Common myeloid progenitor, CD34-positive (primary cell): ENCODE results near the gene MYCBP.
A peak's percentile ranks its signal among the peaks of the same experiment; 100 is the strongest.

Source experiments
- CTCF ChIA-PET: fragments of 350-600 bp; sonication (Branson Sonifier 250); formaldehyde crosslinking; loops from one replicate; lab custom pipeline; 2021; ENCODE audit warnings: antibody characterized with exemption; lab: Charles Lee
- POLR2A ChIA-PET: fragments of 350-600 bp; sonication (Branson Sonifier 250); formaldehyde crosslinking; loops from one replicate; lab custom pipeline; 2021; ENCODE audit warnings: antibody characterized with exemption; lab: Charles Lee
- DNase-seq, 3 donors: peaks; one replicate each; pipeline versions ENCODE4 v3.0.0 to v3.0.0-alpha.2; 2013
- H3K27ac ChIP-seq, 2 experiments: 1 replicate in 1 of 2; 2 replicates in 1 of 2; pipeline ENCODE4 v1.7.0; 2013; ENCODE audit warnings: inconsistent platforms in 2 of 2, low read length in 2 of 2, mild to moderate bottlenecking in 2 of 2, low read depth in 1 of 2, moderate library complexity in 1 of 2; ENCODE audit not compliant: severe bottlenecking in 2 of 2, insufficient read depth in 1 of 2, poor library complexity in 1 of 2
- H3K27me3 ChIP-seq, 5 experiments: replicated peaks in 2 of 5; 1 replicate in 3 of 5; 2 replicates in 2 of 5; pipeline versions ENCODE4 v1.6.1 to v1.7.0; 2013; ENCODE audit warnings: low read length in 4 of 5, mild to moderate bottlenecking in 2 of 5, moderate library complexity in 2 of 5, inconsistent platforms in 1 of 5; ENCODE audit not compliant: insufficient read depth in 5 of 5, control insufficient read depth in 4 of 5
- H3K36me3 ChIP-seq, 4 experiments: 1 replicate in 2 of 4; 2 replicates in 2 of 4; pipeline versions ENCODE4 v1.6.1 to v1.7.0; 2013; ENCODE audit warnings: low read length in 3 of 4, control low read depth in 1 of 4, mild to moderate bottlenecking in 1 of 4; ENCODE audit not compliant: control insufficient read depth in 4 of 4, insufficient read depth in 4 of 4
- H3K4me1 ChIP-seq, 4 experiments: 1 replicate in 3 of 4; 2 replicates in 1 of 4; pipeline versions ENCODE4 v1.6.1 to v1.7.1; 2013; ENCODE audit warnings: low read length in 3 of 4, mild to moderate bottlenecking in 3 of 4, control low read depth in 1 of 4, inconsistent platforms in 1 of 4, moderate library complexity in 1 of 4; ENCODE audit not compliant: control insufficient read depth in 4 of 4, insufficient read depth in 4 of 4; ENCODE audit errors: control extremely low read depth in 1 of 4
- H3K4me3 ChIP-seq, 7 experiments: 1 replicate in 4 of 7; 2 replicates in 3 of 7; pipeline versions ENCODE4 v1.5.1 to v1.7.0; 2013; ENCODE audit warnings: mild to moderate bottlenecking in 7 of 7, low read length in 6 of 7, moderate library complexity in 6 of 7, inconsistent platforms in 2 of 7, low read depth in 2 of 7, control low read depth in 1 of 7; ENCODE audit not compliant: insufficient read depth in 4 of 7, control insufficient read depth in 1 of 7; ENCODE audit errors: extremely low read depth in 1 of 7
- H3K9me3 ChIP-seq, 5 experiments: 1 replicate in 4 of 5; 2 replicates in 1 of 5; pipeline versions ENCODE4 v1.6.1 to v1.7.1; 2013; ENCODE audit warnings: low read length in 4 of 5, mild to moderate bottlenecking in 2 of 5, inconsistent platforms in 1 of 5, low read depth in 1 of 5, moderate library complexity in 1 of 5; ENCODE audit not compliant: control insufficient read depth in 4 of 5, insufficient read depth in 2 of 5; ENCODE audit errors: control extremely low read depth in 1 of 5
- WGBS: methylation state at CpG from one replicate; pipeline ENCODE4 v1.1.5; 2013; ENCODE audit not compliant: insufficient coverage; 5-methylcytosine and 5-hydroxymethylcytosine counted together

MYCBP gene

GRCh38 chr1:38827318-38827717 lies 45.8 kb downstream of the MYCBP start:
- H3K27ac ChIP-seq = no peak overlapping the region
- CTCF ChIA-PET = interaction anchor here (0.8 to 1.2 kb wide), 2 partner anchors 9 to 264 kb away, joined by 3 read pairs; no protein-coding TSS in a partner anchor
- H3K27me3 ChIP-seq = peaks cover 0 to 17% (median 0%) of the 10 kb centered on the region in 5 experiments
- no peaks in the 10 kb centered on the region for H3K36me3 ChIP-seq
- H3K4me3 ChIP-seq = no peak overlapping the region
- H3K9me3 ChIP-seq = no peaks in the 10 kb centered on the region
- WGBS = 100% methylated on average over 2 of the region's 2 CpGs
- POLR2A ChIA-PET = no interaction called here
- DNase-seq = no peak
- no peaks in the 10 kb centered on the region for H3K4me1 ChIP-seq

- Histone ChIP-seq H3K27me3 (peaks cover 0 to 17% (median 0%) of the 10 kb centered on the region in 5 experiments), H3K27ac (no peak overlapping the region), H3K4me3 (no peak overlapping the region), H3K4me1 (no peaks in the 10 kb centered on the region), H3K9me3 (no peaks in the 10 kb centered on the region), H3K36me3 (no peaks in the 10 kb centered on the region)
- ChIA-PET CTCF (interaction anchor here (0.8 to 1.2 kb wide), 2 partner anchors 8 to 265 kb away, joined by 3 read pairs; no protein-coding TSS in a partner anchor), POLR2A (no interaction called here)
- no peak for DNase-seq
These were observed 46.3 kb downstream of the MYCBP start for GRCh38 chr1:38826886-38827285.

GRCh38 chr1:38826262-38826661 lies 46.9 kb downstream of the MYCBP start:
- Histone ChIP-seq H3K27me3 (peaks cover 0 to 19% (median 4%) of the 10 kb centered on the region in 5 experiments), H3K4me3 (no peak overlapping the region), H3K4me1 (no peaks in the 10 kb centered on the region), H3K27ac (no peak overlapping the region), H3K36me3 (no peaks in the 10 kb centered on the region), H3K9me3 (no peaks in the 10 kb centered on the region)
- 100% methylated on average over 3 of the region's 3 CpGs for WGBS
- ChIA-PET POLR2A (no interaction called here), CTCF (no interaction called here)
- DNase-seq = no peak

- POLR2A ChIA-PET = no interaction called here
- no peak overlapping the region for H3K27ac ChIP-seq
- H3K27me3 ChIP-seq = peaks cover 3 to 56% (median 38%) of the 10 kb centered on the region in 5 experiments
- 20% methylated on average over 1 of the region's 1 CpG for WGBS
- peaks cover 3 to 26% (median 23%) of the 10 kb centered on the region in 4 experiments for H3K4me1 ChIP-seq
- no peaks in the 10 kb centered on the region for H3K36me3 ChIP-seq
- DNase-seq = no peak
- CTCF ChIA-PET = interaction anchor here (1.5 to 4.4 kb wide), 2 partner anchors 12 to 18 kb away, joined by 3 to 40 read pairs; no protein-coding TSS in a partner anchor
- peaks cover 0 to 3% (median 0%) of the 10 kb centered on the region in 5 experiments for H3K9me3 ChIP-seq
- no peak overlapping the region for H3K4me3 ChIP-seq
These were observed 52.3 kb downstream of the MYCBP start for GRCh38 chr1:38820860-38821259.

- peaks cover 0 to 3% (median 0%) of the 10 kb centered on the region in 5 experiments for H3K9me3 ChIP-seq
- no peaks in the 10 kb centered on the region for H3K36me3 ChIP-seq
- peaks cover 3 to 63% (median 35%) of the 10 kb centered on the region in 5 experiments for H3K27me3 ChIP-seq
- CTCF ChIA-PET = interaction anchor here (0.7 to 4.4 kb wide), 9 partner anchors 8 to 806 kb away, joined by 3 to 40 read pairs (median 4); no protein-coding TSS in a partner anchor
- WGBS = 77% methylated on average over 2 of the region's 2 CpGs
- no peak for DNase-seq
- no peak overlapping the region for H3K27ac ChIP-seq
- H3K4me3 ChIP-seq = no peak overlapping the region
- H3K4me1 ChIP-seq = peaks cover 3 to 31% (median 26%) of the 10 kb centered on the region in 4 experiments
- POLR2A ChIA-PET = no interaction called here
These were observed 53.6 kb downstream of the MYCBP start for GRCh38 chr1:38819516-38819915.

GRCh38 chr1:38819040-38819439 lies 54.1 kb downstream of the MYCBP start:
- DNase-seq = no peak
- peaks cover 3 to 31% (median 26%) of the 10 kb centered on the region in 4 experiments for H3K4me1 ChIP-seq
- CTCF ChIA-PET = interaction anchor here (0.7 to 4.4 kb wide), 10 partner anchors 8 to 805 kb away, joined by 3 to 40 read pairs (median 4); no protein-coding TSS in a partner anchor
- H3K27ac ChIP-seq = no peak overlapping the region
- peaks cover 3 to 68% (median 32%) of the 10 kb centered on the region in 5 experiments for H3K27me3 ChIP-seq
- peak overlapping the region in 1 of 7 experiments; percentile 71 for H3K4me3 ChIP-seq
- H3K9me3 ChIP-seq = peaks cover 0 to 3% (median 0%) of the 10 kb centered on the region in 5 experiments
- WGBS = no CpG with 5 or more reads among the region's 10 CpGs
- no peaks in the 10 kb centered on the region for H3K36me3 ChIP-seq
- POLR2A ChIA-PET = no interaction called here

GRCh38 chr1:38818175-38818976 lies 54.8 kb downstream of the MYCBP start:
- H3K36me3 ChIP-seq = no peaks in the 10 kb centered on the region
- peaks cover 3 to 31% (median 26%) of the 10 kb centered on the region in 4 experiments for H3K4me1 ChIP-seq
- peaks cover 0 to 3% (median 0%) of the 10 kb centered on the region in 5 experiments for H3K9me3 ChIP-seq
- peak overlapping the region; percentile 15 to 71 (median 44) for H3K4me3 ChIP-seq
- WGBS = under 1% methylated on average over 60 of the region's 70 CpGs
- ChIA-PET POLR2A (no interaction called here), CTCF (interaction anchor here (0.6 to 4.4 kb wide), 7 partner anchors 9 to 779 kb away, joined by 3 to 40 read pairs (median 3); no protein-coding TSS in a partner anchor)
- H3K27me3 ChIP-seq = peaks cover 6 to 73% (median 32%) of the 10 kb centered on the region in 5 experiments
- DNase-seq = peak in 2 of 3 donors; percentile 40 to 47
- no peak overlapping the region for H3K27ac ChIP-seq
